Brain microvascular endothelial cell (primary cell): ENCODE measurements around the gene RELT.

Experiments
- DNase-seq: peaks from one replicate; pipeline ENCODE4 v3.0.0-alpha.2; 2020
- H3K27ac ChIP-seq: fragments of 250-450 bp; sonication (Bioruptor Pico); 2 replicates; pipeline ENCODE4 v1.5.1; 2020; ENCODE audit warnings: mild to moderate bottlenecking, moderate library complexity
- H3K27me3 ChIP-seq: fragments of 250-450 bp; sonication (Bioruptor Pico); replicated peaks from 2 replicates; pipeline ENCODE4 v1.5.1; 2020; ENCODE audit warnings: mild to moderate bottlenecking
- H3K36me3 ChIP-seq: fragments of 250-450 bp; sonication (Bioruptor Pico); replicated peaks from 2 replicates; pipeline ENCODE4 v1.5.1; 2020; ENCODE audit warnings: mild to moderate bottlenecking
- H3K4me3 ChIP-seq: 2 replicates; pipeline ENCODE4 v1.5.1; 2011; ENCODE audit warnings: low read depth, mild to moderate bottlenecking, control low read depth, low read length, moderate library complexity
- CTCF ChIP-seq: IDR thresholded peaks from 2 replicates; pipeline ENCODE4 v1.5.1; 2011; ENCODE audit warnings: low read depth, mild to moderate bottlenecking, moderate library complexity, low read length, control low read depth, inconsistent platforms; ENCODE audit errors: missing control alignments
- in situ Hi-C: cut with HindIII; loops from 2 replicates; pipeline ENCODE4 v1.10.0; 2017; ENCODE audit warnings: low sequenced_read_pairs, low pct_ligation_motif_present

RELT gene

GRCh38 chr11:73350908-73351636, 25.1 kb upstream of the RELT start:
- peaks cover 13% of the 10 kb centered on the region for H3K36me3 ChIP-seq
- in situ Hi-C loops: no loop called here
- no peak overlapping the region for H3K27ac ChIP-seq
- peak; percentile 99 for TF ChIP-seq CTCF
- H3K4me3 ChIP-seq: no peak overlapping the region
- peak; percentile 61 for DNase-seq
- H3K27me3 ChIP-seq: no peaks in the 10 kb centered on the region

GRCh38 chr11:73353422-73353821, 22.8 kb upstream of the RELT start:
- Histone ChIP-seq H3K27me3 (no peaks in the 10 kb centered on the region), H3K36me3 (peaks cover 16% of the 10 kb centered on the region), H3K27ac (no peak overlapping the region), H3K4me3 (no peak overlapping the region)
- no peak for TF ChIP-seq CTCF
- in situ Hi-C loops: no loop called here
- no peak for DNase-seq

GRCh38 chr11:73355109-73355508, 21.1 kb upstream of the RELT start:
- in situ Hi-C loops: no loop called here

GRCh38 chr11:73356979-73357860, 19.0 kb upstream of the RELT start:
- Histone ChIP-seq H3K27me3 (no peaks in the 10 kb centered on the region), H3K27ac (no peak overlapping the region), H3K4me3 (no peak overlapping the region), H3K36me3 (peaks cover 39% of the 10 kb centered on the region)
- no peak for DNase-seq
- no peak for TF ChIP-seq CTCF
- in situ Hi-C loops: no loop called here

More at GRCh38 chr11:73355109-73355508, 21.1 kb upstream of the RELT start:
- H3K27ac ChIP-seq: no peak overlapping the region
- DNase-seq: no peak
- H3K4me3 ChIP-seq: no peak overlapping the region
- no peak for TF ChIP-seq CTCF
- peaks cover 18% of the 10 kb centered on the region for H3K36me3 ChIP-seq
- H3K27me3 ChIP-seq: no peaks in the 10 kb centered on the region

- in situ Hi-C loops: no loop called here
- no peak overlapping the region for H3K27ac ChIP-seq
- TF ChIP-seq CTCF: no peak
- peaks cover 47% of the 10 kb centered on the region for H3K36me3 ChIP-seq
- no peaks in the 10 kb centered on the region for H3K27me3 ChIP-seq
- no peak overlapping the region for H3K4me3 ChIP-seq
- no peak for DNase-seq
Observed at GRCh38 chr11:73358071-73358470, 18.1 kb upstream of the RELT start.
